Fibroblast of gingiva (primary cell): ENCODE data around the gene PDE4B.
"Not testable (repeated sequence)": the region's sequence is repeated elsewhere in the genome, so short reads cannot be mapped to it uniquely, and the experiment has no call there.

Experiments
- DNase-seq: peaks from one replicate; pipeline ENCODE4 v3.0.0-alpha.2; 2011; ENCODE audit warnings: low read depth

Gene PDE4B

GRCh38 chr1:65953170-65953569 is 160.5 kb downstream of the PDE4B start:
- no peak for DNase-seq

- no peak for DNase-seq
Measured at GRCh38 chr1:65955071-65955470, 162.4 kb downstream of the PDE4B start.

GRCh38 chr1:65955503-65955902 is 162.8 kb downstream of the PDE4B start:
- no peak for DNase-seq

- peak; percentile 28 for DNase-seq
Measured at GRCh38 chr1:65958561-65959350, 166.1 kb downstream of the PDE4B start.

GRCh38 chr1:65959896-65960567 is 167.3 kb downstream of the PDE4B start:
- DNase-seq: no peak

GRCh38 chr1:65963156-65963888 is 170.6 kb downstream of the PDE4B start:
- no peak for DNase-seq

- DNase-seq: no peak
Measured at GRCh38 chr1:65964123-65964522, 171.4 kb downstream of the PDE4B start.

GRCh38 chr1:65965112-65965996 is 172.7 kb downstream of the PDE4B start:
- no peak for DNase-seq

- not testable (repeated sequence) for DNase-seq
Measured at GRCh38 chr1:65967492-65967891, 174.8 kb downstream of the PDE4B start.

- DNase-seq: no peak
Measured at GRCh38 chr1:65971547-65971946, 178.9 kb downstream of the PDE4B start.

GRCh38 chr1:65975708-65976107 is 183.0 kb downstream of the PDE4B start:
- DNase-seq: no peak

GRCh38 chr1:65979136-65980044 is 186.7 kb downstream of the PDE4B start:
- DNase-seq: no peak

GRCh38 chr1:65980237-65980636 is 187.5 kb downstream of the PDE4B start:
- no peak for DNase-seq

GRCh38 chr1:65983500-65983899 is 190.8 kb downstream of the PDE4B start:
- no peak for DNase-seq

- no peak for DNase-seq
Measured at GRCh38 chr1:65985393-65986066, 192.8 kb downstream of the PDE4B start.

- no peak for DNase-seq
Measured at GRCh38 chr1:65986146-65986545, 193.5 kb downstream of the PDE4B start.

GRCh38 chr1:65990161-65990560 is 197.5 kb downstream of the PDE4B start:
- DNase-seq: no peak

GRCh38 chr1:65991694-65992093 is 199.0 kb downstream of the PDE4B start:
- no peak for DNase-seq

GRCh38 chr1:65992165-65992821 is 199.6 kb downstream of the PDE4B start:
- peak; percentile 7 for DNase-seq

GRCh38 chr1:65992831-65993271 is 200.2 kb downstream of the PDE4B start:
- DNase-seq: no peak
